HEK293T (cell line): ENCODE measurements around the gene HSPB6.

Experiments
- BHLHE40 ChIP-seq: fragments of 450-650 bp; IDR thresholded peaks from 2 replicates; pipeline ENCODE4 v1.6.1; 2016; ENCODE audit warnings: mild to moderate bottlenecking, moderate library complexity, borderline replicate concordance
- CTBP1 ChIP-seq: fragments of 450-650 bp; IDR thresholded peaks from 2 replicates; pipeline ENCODE4 v1.6.1; 2016; ENCODE audit warnings: borderline replicate concordance
- ELF4 ChIP-seq: fragments of 450-650 bp; IDR thresholded peaks from 2 replicates; pipeline ENCODE4 v1.6.1; 2017; ENCODE audit warnings: antibody characterized with exemption
- FOXA1 ChIP-seq: fragments of 450-650 bp; IDR thresholded peaks from 2 replicates; pipeline ENCODE4 v1.6.1; 2016; ENCODE audit warnings: mild to moderate bottlenecking
- FOXM1 ChIP-seq: fragments of 450-650 bp; IDR thresholded peaks from 2 replicates; pipeline ENCODE4 v1.6.1; 2017; ENCODE audit warnings: mild to moderate bottlenecking, borderline replicate concordance
- NFRKB ChIP-seq: fragments of 450-650 bp; IDR thresholded peaks from 2 replicates; pipeline ENCODE4 v1.6.1; 2016; ENCODE audit warnings: mild to moderate bottlenecking, moderate library complexity
- PKNOX1 ChIP-seq: fragments of 450-650 bp; IDR thresholded peaks from 2 replicates; pipeline ENCODE4 v1.6.1; 2016
- SP1 ChIP-seq: fragments of 450-650 bp; IDR thresholded peaks from 2 replicates; pipeline ENCODE4 v1.6.1; 2017
- SUZ12 ChIP-seq: fragments of 450-650 bp; IDR thresholded peaks from 2 replicates; pipeline ENCODE4 v1.6.1; 2016; ENCODE audit warnings: mild to moderate bottlenecking
- TARDBP ChIP-seq: fragments of 450-650 bp; IDR thresholded peaks from 2 replicates; pipeline ENCODE4 v1.6.1; 2016
- ZNF384 ChIP-seq: fragments of 450-650 bp; IDR thresholded peaks from 2 replicates; pipeline ENCODE4 v1.6.1; 2016

GRCh38 chr19:35796645-35797542 lies 40.1 kb upstream of the HSPB6 start:
- TF ChIP-seq CTBP1 (no peak), NFRKB (no peak), BHLHE40 (no peak), PKNOX1 (no peak), ZNF384 (no peak), SUZ12 (no peak), TARDBP (no peak), ELF4 (no peak), FOXM1 (no peak), FOXA1 (no peak), SP1 (no peak)
